ENCODE measurements around the gene UCMA. TPM values are rescaled to one million over a fixed set of nuclear protein-coding genes. Genes with fewer than 3 reads are reported as not detected.
"Not testable (repeated sequence)": the region's sequence is repeated elsewhere in the genome, so short reads cannot be mapped to it uniquely, and the experiment has no call there.

The UCMA gene
- polyA plus RNA-seq, 1 donor = not detected

GRCh38 chr10:13262433-13262832, 28.3 kb upstream of the UCMA start:
- Histone ChIP-seq H3K36me3 (ENCODE audit: control insufficient read depth, insufficient read depth, low read length) (no peaks in the 10 kb centered on the region), H3K9me3 (ENCODE audit: control insufficient read depth, low read depth, low read length) (peaks cover 12% of the 10 kb centered on the region), H3K4me1 (ENCODE audit: control insufficient read depth, insufficient read depth, low read length) (no peaks in the 10 kb centered on the region), H3K27me3 (ENCODE audit: control insufficient read depth, insufficient read depth, low read length) (no peaks in the 10 kb centered on the region), H3K27ac (ENCODE audit: low read length) (no peak overlapping the region), H3K4me3 (ENCODE audit: low read length) (no peak overlapping the region)
- DNase-seq = no peak
- WGBS (ENCODE audit: insufficient coverage, low lambda C conversion rate) = no CpG with 5 or more reads among the region's 1 CpG

GRCh38 chr10:13257621-13258140, 23.5 kb upstream of the UCMA start:
- Histone ChIP-seq H3K27ac (ENCODE audit: low read length) (no peak overlapping the region), H3K4me1 (ENCODE audit: control insufficient read depth, insufficient read depth, low read length) (no peaks in the 10 kb centered on the region), H3K4me3 (ENCODE audit: low read length) (no peak overlapping the region), H3K36me3 (ENCODE audit: control insufficient read depth, insufficient read depth, low read length) (no peaks in the 10 kb centered on the region), H3K9me3 (ENCODE audit: control insufficient read depth, low read depth, low read length) (peaks cover 12% of the 10 kb centered on the region), H3K27me3 (ENCODE audit: control insufficient read depth, insufficient read depth, low read length) (no peaks in the 10 kb centered on the region)
- DNase-seq = no peak
- 100% methylated on average over 2 of the region's 5 CpGs for WGBS (ENCODE audit: insufficient coverage, low lambda C conversion rate)

- H3K9me3 ChIP-seq (ENCODE audit: control insufficient read depth, low read depth, low read length) = peaks cover 12% of the 10 kb centered on the region
- H3K4me1 ChIP-seq (ENCODE audit: control insufficient read depth, insufficient read depth, low read length) = no peaks in the 10 kb centered on the region
- no peak for DNase-seq
- no peak overlapping the region for H3K27ac ChIP-seq (ENCODE audit: low read length)
- 86% methylated on average over 1 of the region's 2 CpGs for WGBS (ENCODE audit: insufficient coverage, low lambda C conversion rate)
- H3K4me3 ChIP-seq (ENCODE audit: low read length) = no peak overlapping the region
- H3K27me3 ChIP-seq (ENCODE audit: control insufficient read depth, insufficient read depth, low read length) = no peaks in the 10 kb centered on the region
- no peaks in the 10 kb centered on the region for H3K36me3 ChIP-seq (ENCODE audit: control insufficient read depth, insufficient read depth, low read length)
Observed at GRCh38 chr10:13256627-13257026, 22.5 kb upstream of the UCMA start.

GRCh38 chr10:13253726-13254125, 19.6 kb upstream of the UCMA start:
- WGBS (ENCODE audit: insufficient coverage, low lambda C conversion rate) = no CpG with 5 or more reads among the region's 4 CpGs
- Histone ChIP-seq H3K36me3 (ENCODE audit: control insufficient read depth, insufficient read depth, low read length) (no peaks in the 10 kb centered on the region), H3K9me3 (ENCODE audit: control insufficient read depth, low read depth, low read length) (peaks cover 5% of the 10 kb centered on the region), H3K27ac (ENCODE audit: low read length) (no peak overlapping the region), H3K27me3 (ENCODE audit: control insufficient read depth, insufficient read depth, low read length) (no peaks in the 10 kb centered on the region), H3K4me3 (ENCODE audit: low read length) (no peak overlapping the region), H3K4me1 (ENCODE audit: control insufficient read depth, insufficient read depth, low read length) (no peaks in the 10 kb centered on the region)
- no peak for DNase-seq

- Histone ChIP-seq H3K27ac (ENCODE audit: low read length) (no peak overlapping the region), H3K4me3 (ENCODE audit: low read length) (no peak overlapping the region), H3K9me3 (ENCODE audit: control insufficient read depth, low read depth, low read length) (no peaks in the 10 kb centered on the region), H3K4me1 (ENCODE audit: control insufficient read depth, insufficient read depth, low read length) (no peaks in the 10 kb centered on the region), H3K27me3 (ENCODE audit: control insufficient read depth, insufficient read depth, low read length) (no peaks in the 10 kb centered on the region), H3K36me3 (ENCODE audit: control insufficient read depth, insufficient read depth, low read length) (no peaks in the 10 kb centered on the region)
- no peak for DNase-seq
- 92% methylated on average over 2 of the region's 4 CpGs for WGBS (ENCODE audit: insufficient coverage, low lambda C conversion rate)
Observed at GRCh38 chr10:13247784-13248183, 13.6 kb upstream of the UCMA start.

- H3K4me1 ChIP-seq (ENCODE audit: control insufficient read depth, insufficient read depth, low read length) = no peaks in the 10 kb centered on the region
- no peak overlapping the region for H3K27ac ChIP-seq (ENCODE audit: low read length)
- H3K27me3 ChIP-seq (ENCODE audit: control insufficient read depth, insufficient read depth, low read length) = no peaks in the 10 kb centered on the region
- WGBS (ENCODE audit: insufficient coverage, low lambda C conversion rate) = 90% methylated on average over 2 of the region's 9 CpGs
- H3K9me3 ChIP-seq (ENCODE audit: control insufficient read depth, low read depth, low read length) = no peaks in the 10 kb centered on the region
- H3K36me3 ChIP-seq (ENCODE audit: control insufficient read depth, insufficient read depth, low read length) = no peaks in the 10 kb centered on the region
- no peak for DNase-seq
- no peak overlapping the region for H3K4me3 ChIP-seq (ENCODE audit: low read length)
Observed at GRCh38 chr10:13247246-13247645, 13.1 kb upstream of the UCMA start.

- H3K4me3 ChIP-seq (ENCODE audit: low read length); DNase-seq; H3K36me3 ChIP-seq (ENCODE audit: control insufficient read depth, insufficient read depth, low read length): not testable (repeated sequence)
Observed at GRCh38 chr10:13242260-13242659, 8.1 kb upstream of the UCMA start.

GRCh38 chr10:13241613-13242012, 7.4 kb upstream of the UCMA start:
- DNase-seq = no peak
- Histone ChIP-seq H3K9me3 (ENCODE audit: control insufficient read depth, low read depth, low read length) (no peaks in the 10 kb centered on the region), H3K27me3 (ENCODE audit: control insufficient read depth, insufficient read depth, low read length) (no peaks in the 10 kb centered on the region), H3K27ac (ENCODE audit: low read length) (no peak overlapping the region), H3K4me1 (ENCODE audit: control insufficient read depth, insufficient read depth, low read length) (no peaks in the 10 kb centered on the region), H3K36me3 (ENCODE audit: control insufficient read depth, insufficient read depth, low read length) (no peaks in the 10 kb centered on the region), H3K4me3 (ENCODE audit: low read length) (no peak overlapping the region)
- no CpG with 5 or more reads among the region's 3 CpGs for WGBS (ENCODE audit: insufficient coverage, low lambda C conversion rate)

More at GRCh38 chr10:13242260-13242659, 8.1 kb upstream of the UCMA start:
- H3K27me3 ChIP-seq (ENCODE audit: control insufficient read depth, insufficient read depth, low read length); H3K9me3 ChIP-seq (ENCODE audit: control insufficient read depth, low read depth, low read length); H3K4me1 ChIP-seq (ENCODE audit: control insufficient read depth, insufficient read depth, low read length); H3K27ac ChIP-seq (ENCODE audit: low read length): not testable (repeated sequence)
- WGBS (ENCODE audit: insufficient coverage, low lambda C conversion rate) = no CpG with 5 or more reads among the region's 5 CpGs

- Histone ChIP-seq H3K27me3 (ENCODE audit: control insufficient read depth, insufficient read depth, low read length) (no peaks in the 10 kb centered on the region), H3K4me3 (ENCODE audit: low read length) (no peak overlapping the region), H3K4me1 (ENCODE audit: control insufficient read depth, insufficient read depth, low read length) (no peaks in the 10 kb centered on the region), H3K36me3 (ENCODE audit: control insufficient read depth, insufficient read depth, low read length) (no peaks in the 10 kb centered on the region), H3K9me3 (ENCODE audit: control insufficient read depth, low read depth, low read length) (no peaks in the 10 kb centered on the region), H3K27ac (ENCODE audit: low read length) (no peak overlapping the region)
- DNase-seq = no peak
- 83% methylated on average over 1 of the region's 7 CpGs for WGBS (ENCODE audit: insufficient coverage, low lambda C conversion rate)
Observed at GRCh38 chr10:13239923-13240322, 5.7 kb upstream of the UCMA start.

GRCh38 chr10:13238271-13239077, 4.3 kb upstream of the UCMA start:
- WGBS (ENCODE audit: insufficient coverage, low lambda C conversion rate) = no CpG with 5 or more reads among the region's 16 CpGs
- H3K27me3 ChIP-seq (ENCODE audit: control insufficient read depth, insufficient read depth, low read length) = peaks cover 2% of the 10 kb centered on the region
- no peak overlapping the region for H3K27ac ChIP-seq (ENCODE audit: low read length)
- H3K9me3 ChIP-seq (ENCODE audit: control insufficient read depth, low read depth, low read length) = no peaks in the 10 kb centered on the region
- DNase-seq = no peak
- no peak overlapping the region for H3K4me3 ChIP-seq (ENCODE audit: low read length)
- no peaks in the 10 kb centered on the region for H3K36me3 ChIP-seq (ENCODE audit: control insufficient read depth, insufficient read depth, low read length)
- H3K4me1 ChIP-seq (ENCODE audit: control insufficient read depth, insufficient read depth, low read length) = no peaks in the 10 kb centered on the region

- no peak overlapping the region for H3K27ac ChIP-seq (ENCODE audit: low read length)
- H3K9me3 ChIP-seq (ENCODE audit: control insufficient read depth, low read depth, low read length) = no peaks in the 10 kb centered on the region
- 62% methylated on average over 2 of the region's 8 CpGs for WGBS (ENCODE audit: insufficient coverage, low lambda C conversion rate)
- H3K4me1 ChIP-seq (ENCODE audit: control insufficient read depth, insufficient read depth, low read length) = no peaks in the 10 kb centered on the region
- no peak overlapping the region for H3K4me3 ChIP-seq (ENCODE audit: low read length)
- no peak for DNase-seq
- peaks cover 2% of the 10 kb centered on the region for H3K27me3 ChIP-seq (ENCODE audit: control insufficient read depth, insufficient read depth, low read length)
- H3K36me3 ChIP-seq (ENCODE audit: control insufficient read depth, insufficient read depth, low read length) = no peaks in the 10 kb centered on the region
Observed at GRCh38 chr10:13236638-13237037, 2.5 kb upstream of the UCMA start.

Measured in large intestine (tissue), 3 donors.